ENCODE results near the gene PACSIN2. TPM values are rescaled to one million over a fixed set of nuclear protein-coding genes. Genes with fewer than 3 reads are reported as not detected.

The PACSIN2 gene
- total RNA-seq, 3 donors from 2014 or later (not counting 1 experiment from before 2014, with no cell fraction given), result 37.1 to 48.5 (median 47.6) TPM

DNA sequence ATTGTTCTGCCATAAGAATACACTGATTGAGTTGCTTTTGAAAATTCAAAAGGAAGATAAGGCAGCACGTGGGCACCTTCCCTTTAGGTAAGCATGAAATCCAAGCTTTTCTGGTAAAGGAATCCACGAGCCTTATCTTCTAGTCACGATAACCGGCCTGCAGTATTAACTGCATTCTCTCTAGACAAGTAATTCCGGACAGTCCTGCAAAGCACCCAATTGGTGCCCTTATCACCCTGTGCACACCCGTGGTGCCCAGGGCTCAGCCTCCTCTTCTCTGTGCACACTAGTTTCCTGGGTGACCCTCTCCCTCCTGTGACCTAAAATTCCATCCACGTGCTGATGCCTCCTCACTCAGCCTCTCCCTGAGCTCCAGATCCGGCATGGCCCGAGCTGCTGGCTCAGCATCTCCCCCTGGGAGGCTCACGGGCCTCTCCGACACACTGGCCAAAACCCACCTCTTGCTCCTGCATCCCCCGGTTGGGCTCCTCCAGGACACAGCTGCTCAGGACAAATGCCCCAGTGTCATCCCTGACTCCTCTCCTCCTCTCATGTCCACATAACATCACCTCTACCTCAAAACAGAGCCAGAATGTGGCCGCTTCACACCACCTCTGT, 63.7 kb downstream of the PACSIN2 start:
- peaks cover 20% of the 10 kb centered on the region for H3K4me1 ChIP-seq (ENCODE audit: control insufficient read depth, insufficient read depth, low read length)
- DNase-seq (no peak), ATAC-seq (no peak)
- Mint-ChIP-seq H3K36me3 (no peaks in the 10 kb centered on the region), H3K27me3 (ENCODE audit: low read depth in 2 of 2) (no peaks in the 10 kb centered on the region), H3K27ac (no peak overlapping the region), H3K4me3 (no peak overlapping the region), H3K9me3 (no peaks in the 10 kb centered on the region), H3K4me1 (peaks cover 48 to 65% of the 10 kb centered on the region in 2 donors)
- no peak overlapping the region for H3K27ac ChIP-seq (ENCODE audit: low read length)
- no peaks in the 10 kb centered on the region for H3K27me3 ChIP-seq (ENCODE audit: control insufficient read depth, insufficient read depth, low read length)
- intact Hi-C loops (cut with micrococcal nuclease), result no loop called here
- H3K36me3 ChIP-seq (ENCODE audit: control insufficient read depth, insufficient read depth, low read length), result no peaks in the 10 kb centered on the region
- TF ChIP-seq, protein P1, sequence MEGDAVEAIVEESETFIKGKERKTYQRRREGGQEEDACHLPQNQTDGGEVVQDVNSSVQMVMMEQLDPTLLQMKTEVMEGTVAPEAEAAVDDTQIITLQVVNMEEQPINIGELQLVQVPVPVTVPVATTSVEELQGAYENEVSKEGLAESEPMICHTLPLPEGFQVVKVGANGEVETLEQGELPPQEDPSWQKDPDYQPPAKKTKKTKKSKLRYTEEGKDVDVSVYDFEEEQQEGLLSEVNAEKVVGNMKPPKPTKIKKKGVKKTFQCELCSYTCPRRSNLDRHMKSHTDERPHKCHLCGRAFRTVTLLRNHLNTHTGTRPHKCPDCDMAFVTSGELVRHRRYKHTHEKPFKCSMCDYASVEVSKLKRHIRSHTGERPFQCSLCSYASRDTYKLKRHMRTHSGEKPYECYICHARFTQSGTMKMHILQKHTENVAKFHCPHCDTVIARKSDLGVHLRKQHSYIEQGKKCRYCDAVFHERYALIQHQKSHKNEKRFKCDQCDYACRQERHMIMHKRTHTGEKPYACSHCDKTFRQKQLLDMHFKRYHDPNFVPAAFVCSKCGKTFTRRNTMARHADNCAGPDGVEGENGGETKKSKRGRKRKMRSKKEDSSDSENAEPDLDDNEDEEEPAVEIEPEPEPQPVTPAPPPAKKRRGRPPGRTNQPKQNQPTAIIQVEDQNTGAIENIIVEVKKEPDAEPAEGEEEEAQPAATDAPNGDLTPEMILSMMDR (IDR thresholded peaks at IDR 0.05), result no peak
- no peaks in the 10 kb centered on the region for H3K9me3 ChIP-seq (ENCODE audit: control insufficient read depth, insufficient read depth, low read length)
- no peak overlapping the region for H3K4me3 ChIP-seq (ENCODE audit: low read length)
- 96% methylated on average over 13 of the region's 13 CpGs for WGBS (ENCODE audit: insufficient coverage)

DNA sequence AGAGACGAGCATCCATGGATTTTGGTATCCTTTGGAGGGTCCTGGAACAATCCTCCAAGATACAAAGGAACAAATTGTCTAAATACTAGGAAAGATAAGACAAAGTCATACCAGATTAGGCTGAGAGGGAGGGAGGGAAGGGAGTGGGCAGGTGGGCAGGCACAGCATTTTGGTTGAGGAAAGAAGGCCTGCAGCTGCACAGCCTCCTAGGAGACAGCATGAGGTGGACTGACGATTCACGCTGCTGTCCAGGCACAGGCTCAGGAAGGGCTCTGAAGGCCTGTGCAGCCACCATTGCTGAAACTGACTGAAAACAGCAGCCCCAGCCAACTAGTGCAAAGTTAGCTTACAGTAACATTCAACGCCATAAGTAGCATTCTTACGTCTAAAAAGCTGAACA, 64.7 kb downstream of the PACSIN2 start:
- H3K27me3 ChIP-seq (ENCODE audit: control insufficient read depth, insufficient read depth, low read length), result no peaks in the 10 kb centered on the region
- intact Hi-C loops (cut with micrococcal nuclease), result no loop called here
- no peaks in the 10 kb centered on the region for H3K9me3 ChIP-seq (ENCODE audit: control insufficient read depth, insufficient read depth, low read length)
- 96% methylated on average over 4 of the region's 5 CpGs for WGBS (ENCODE audit: insufficient coverage)
- H3K4me3 ChIP-seq (ENCODE audit: low read length), result no peak overlapping the region
- H3K36me3 ChIP-seq (ENCODE audit: control insufficient read depth, insufficient read depth, low read length), result no peaks in the 10 kb centered on the region
- H3K4me1 ChIP-seq (ENCODE audit: control insufficient read depth, insufficient read depth, low read length), result peaks cover 29% of the 10 kb centered on the region
- no peak overlapping the region for H3K27ac ChIP-seq (ENCODE audit: low read length)
- H3K27me3 Mint-ChIP-seq (ENCODE audit: low read depth in 2 of 2), result no peaks in the 10 kb centered on the region
- no peaks in the 10 kb centered on the region for H3K36me3 Mint-ChIP-seq
- ATAC-seq (no peak), DNase-seq (no peak)
- H3K9me3 Mint-ChIP-seq, result no peaks in the 10 kb centered on the region
- peaks cover 50 to 69% of the 10 kb centered on the region in 2 donors for H3K4me1 Mint-ChIP-seq
- no peak overlapping the region for H3K4me3 Mint-ChIP-seq
- TF ChIP-seq, protein P1 (IDR thresholded peaks at IDR 0.05), result no peak
- H3K27ac Mint-ChIP-seq, result no peak overlapping the region

DNA sequence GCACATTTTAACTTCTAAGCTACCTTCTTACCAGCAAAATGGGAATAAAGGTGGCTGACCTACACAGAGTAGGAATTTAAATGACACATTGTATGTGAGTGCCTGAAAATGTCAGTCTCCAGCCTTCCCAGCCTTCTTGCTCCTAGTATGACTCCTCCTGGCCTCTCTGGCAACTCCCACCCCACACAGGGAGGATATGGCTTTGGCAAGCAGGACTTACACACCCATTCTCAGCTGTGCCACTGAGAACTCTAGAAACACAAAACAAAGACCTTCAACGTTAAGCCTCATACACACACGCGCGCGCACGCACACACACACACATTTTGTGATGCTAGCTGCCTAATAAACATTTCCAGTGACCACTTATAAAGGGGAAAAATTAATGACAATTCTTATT, 65.8 kb downstream of the PACSIN2 start:
- H3K4me3 ChIP-seq (ENCODE audit: low read length), result no peak overlapping the region
- 97% methylated on average over 6 of the region's 6 CpGs for WGBS (ENCODE audit: insufficient coverage)
- TF ChIP-seq, protein P1 (IDR thresholded peaks at IDR 0.05), result no peak
- Mint-ChIP-seq H3K4me1 (peaks cover 47 to 65% of the 10 kb centered on the region in 2 donors), H3K9me3 (no peaks in the 10 kb centered on the region), H3K4me3 (no peak overlapping the region), H3K36me3 (no peaks in the 10 kb centered on the region), H3K27ac (no peak overlapping the region), H3K27me3 (ENCODE audit: low read depth in 2 of 2) (no peaks in the 10 kb centered on the region)
- DNase-seq (no peak), ATAC-seq (no peak)
- intact Hi-C loops (cut with micrococcal nuclease), result no loop called here
- H3K27me3 ChIP-seq (ENCODE audit: control insufficient read depth, insufficient read depth, low read length), result no peaks in the 10 kb centered on the region
- H3K4me1 ChIP-seq (ENCODE audit: control insufficient read depth, insufficient read depth, low read length), result peaks cover 30% of the 10 kb centered on the region
- no peaks in the 10 kb centered on the region for H3K36me3 ChIP-seq (ENCODE audit: control insufficient read depth, insufficient read depth, low read length)
- no peaks in the 10 kb centered on the region for H3K9me3 ChIP-seq (ENCODE audit: control insufficient read depth, insufficient read depth, low read length)
- no peak overlapping the region for H3K27ac ChIP-seq (ENCODE audit: low read length)

DNA sequence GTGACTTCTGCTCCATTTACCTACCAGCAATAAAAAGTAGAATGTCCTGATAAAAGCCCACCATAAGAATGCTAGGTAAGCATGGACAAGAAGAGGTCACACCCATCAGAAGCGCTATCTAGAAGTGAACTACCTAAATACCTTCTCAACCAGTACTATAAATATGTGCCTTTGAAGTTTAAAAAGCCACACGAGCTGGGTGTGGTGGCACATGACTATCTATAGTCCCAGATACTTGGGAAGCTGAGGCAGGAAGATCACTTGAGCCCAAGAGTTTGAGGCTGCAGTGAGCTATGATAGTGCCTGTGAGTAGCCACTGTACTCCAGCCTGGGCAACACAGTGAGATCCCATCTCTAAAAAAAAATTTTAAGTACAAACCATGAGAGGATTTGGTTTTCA, 66.7 kb downstream of the PACSIN2 start:
- Histone ChIP-seq H3K4me3 (ENCODE audit: low read length) (no peak overlapping the region), H3K9me3 (ENCODE audit: control insufficient read depth, insufficient read depth, low read length) (no peaks in the 10 kb centered on the region), H3K27me3 (ENCODE audit: control insufficient read depth, insufficient read depth, low read length) (no peaks in the 10 kb centered on the region), H3K27ac (ENCODE audit: low read length) (no peak overlapping the region), H3K4me1 (ENCODE audit: control insufficient read depth, insufficient read depth, low read length) (peaks cover 30% of the 10 kb centered on the region), H3K36me3 (ENCODE audit: control insufficient read depth, insufficient read depth, low read length) (no peaks in the 10 kb centered on the region)
- peaks cover 50 to 61% of the 10 kb centered on the region in 2 donors for H3K4me1 Mint-ChIP-seq
- TF ChIP-seq, protein P1 (IDR thresholded peaks at IDR 0.05), result no peak
- H3K4me3 Mint-ChIP-seq, result no peak overlapping the region
- no peak for DNase-seq
- H3K9me3 Mint-ChIP-seq, result no peaks in the 10 kb centered on the region
- no peaks in the 10 kb centered on the region for H3K27me3 Mint-ChIP-seq (ENCODE audit: low read depth in 2 of 2)
- 18% methylated on average over 1 of the region's 2 CpGs for WGBS (ENCODE audit: insufficient coverage)
- intact Hi-C loops (cut with micrococcal nuclease), result no loop called here
- no peak overlapping the region for H3K27ac Mint-ChIP-seq
- no peak for ATAC-seq
- H3K36me3 Mint-ChIP-seq, result peaks cover 3% of the 10 kb centered on the region

Data from natural killer cell (primary cell).